ENCODE results near the gene IL2RA.

GRCh38 chr10:6077071-6077675, 15.0 kb upstream of the IL2RA start:
- no peak for TF ChIP-seq CTCF (IDR thresholded peaks at IDR 0.05; ENCODE audit: low read length)
- TF ChIP-seq EZH2 (IDR thresholded peaks at IDR 0.05; ENCODE audit: borderline replicate concordance, low read length) = no peak
